ENCODE results near the gene XKR3.
"Not testable (repeated sequence)": the region's sequence is repeated elsewhere in the genome, so short reads cannot be mapped to it uniquely, and the experiment has no call there.

The XKR3 gene

GRCh38 chr22:16824716-16825687 is at the start of gene XKR3:
TSS of gene XKR3 (minus strand) at chr22:16825411. CDS start at chr22:16808073, 17,338 bp downstream.
- DNase-seq: no peak

- not testable (repeated sequence) for DNase-seq
Observed at GRCh38 chr22:16869640-16870039, 44.4 kb upstream of the XKR3 start.

- no peak for DNase-seq
Observed at GRCh38 chr22:16866167-16866566, 41.0 kb upstream of the XKR3 start.

- DNase-seq: not testable (repeated sequence)
Observed at GRCh38 chr22:16856851-16857250, 31.6 kb upstream of the XKR3 start.

GRCh38 chr22:16854631-16855030 is 29.4 kb upstream of the XKR3 start:
- DNase-seq: no peak

GRCh38 chr22:16851268-16851996 is 26.2 kb upstream of the XKR3 start:
- DNase-seq: not testable (repeated sequence)

DNA sequence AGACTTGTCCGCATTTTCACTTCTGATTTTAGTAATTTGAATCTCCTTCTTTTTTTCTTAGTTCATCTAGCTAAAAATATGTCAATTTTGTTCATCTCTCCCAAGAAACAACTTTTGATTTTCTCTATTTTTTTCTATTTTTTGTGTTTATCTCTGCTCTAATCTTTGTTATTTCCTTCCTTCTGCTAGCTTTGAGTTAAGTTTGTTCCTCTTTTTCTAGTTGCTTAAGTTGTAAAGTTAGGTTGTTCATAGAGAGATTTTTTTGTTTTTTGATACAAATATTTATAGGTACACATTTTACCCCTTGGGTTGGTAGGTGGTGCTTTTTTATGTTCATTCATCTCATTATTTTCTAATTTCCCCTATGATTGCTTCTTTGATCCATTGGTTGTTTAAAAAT is 22.1 kb upstream of the XKR3 start:
- DNase-seq: no peak

- no peak for DNase-seq
Observed at GRCh38 chr22:16845881-16846280, 20.7 kb upstream of the XKR3 start.

DNA sequence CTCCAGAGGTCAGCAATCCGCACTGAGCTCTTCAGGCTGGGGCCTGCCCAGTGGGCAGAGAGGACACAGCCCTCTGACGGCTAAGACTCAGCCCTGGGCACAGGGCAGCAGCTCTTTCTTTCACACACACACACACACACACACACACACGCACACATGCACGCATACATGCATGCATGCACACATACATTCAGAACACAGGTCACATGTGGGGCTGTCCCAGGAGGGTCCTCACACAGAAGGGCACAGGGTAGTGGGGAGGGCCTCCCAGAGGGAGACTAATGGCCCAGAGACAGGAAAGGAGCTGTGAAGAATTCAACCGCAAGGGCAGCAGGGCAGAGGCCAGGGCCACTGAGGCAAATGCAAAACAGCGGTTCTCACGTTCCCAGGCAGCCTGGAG is 20.3 kb upstream of the XKR3 start:
- no peak for DNase-seq

- no peak for DNase-seq
Observed at GRCh38 chr22:16844529-16844928, 19.3 kb upstream of the XKR3 start.

DNA sequence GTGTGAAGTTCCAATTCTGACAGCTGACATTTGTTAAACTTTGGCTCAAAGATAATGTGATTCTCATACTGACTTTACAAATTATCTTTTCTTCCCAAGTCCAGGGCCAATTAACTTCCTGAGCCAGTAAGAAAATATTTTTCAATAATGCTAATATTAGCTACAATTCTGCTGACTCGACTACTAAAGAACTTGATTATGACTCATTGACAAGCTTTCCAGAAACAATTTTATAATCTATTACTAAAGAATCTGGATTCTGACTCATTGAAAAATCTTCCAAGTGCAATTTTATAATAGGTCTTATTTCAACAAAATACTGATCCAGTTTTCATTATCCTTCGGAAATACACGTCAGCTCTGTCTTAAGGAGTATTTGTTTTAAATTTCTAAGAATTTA is 12.9 kb upstream of the XKR3 start:
- DNase-seq: no peak

- DNase-seq: no peak
Observed at GRCh38 chr22:16834971-16835370, 9.8 kb upstream of the XKR3 start.

DNA sequence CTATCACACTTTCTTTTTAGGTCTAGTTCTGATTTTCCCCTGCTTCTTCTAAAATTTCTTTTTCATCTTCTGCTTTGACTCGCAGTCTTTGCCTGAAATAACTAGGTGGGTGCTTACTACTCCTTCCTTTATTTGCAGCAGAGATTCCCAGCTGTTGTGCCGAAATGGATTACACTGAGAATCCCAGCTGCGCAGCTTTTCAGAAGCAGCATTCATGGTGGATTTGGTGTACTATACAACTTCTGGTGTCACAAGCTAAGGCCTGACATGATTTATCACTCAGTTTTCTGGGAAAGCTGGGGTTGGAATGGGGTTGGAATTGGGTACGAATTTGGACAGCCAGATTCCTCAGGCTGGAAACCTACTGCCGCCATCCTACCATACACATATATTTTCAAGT is 6.0 kb upstream of the XKR3 start:
- DNase-seq: no peak

DNA sequence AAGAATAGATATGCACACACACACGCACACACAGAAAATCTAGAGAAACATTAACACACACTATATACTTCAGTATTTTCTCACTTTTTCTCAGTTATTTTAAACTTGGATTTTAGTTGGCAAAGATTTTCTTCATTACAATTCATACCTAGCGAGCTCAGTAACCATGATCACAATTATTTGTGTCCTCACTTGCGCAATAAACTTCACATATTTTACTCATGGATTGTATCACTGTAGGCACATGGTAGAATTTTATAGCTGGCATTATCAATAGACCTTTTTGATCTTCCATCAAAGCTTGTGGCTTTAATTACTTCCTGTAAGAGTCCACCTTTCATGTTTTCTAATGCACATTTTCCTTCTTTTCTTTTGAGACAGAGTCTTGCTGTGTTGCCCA is 4.8 kb upstream of the XKR3 start:
- DNase-seq: no peak

- no peak for DNase-seq
Observed at GRCh38 chr22:16828876-16829275, 3.7 kb upstream of the XKR3 start.

GRCh38 chr22:16827506-16827905 is 2.3 kb upstream of the XKR3 start:
- DNase-seq: no peak

GRCh38 chr22:16819249-16819648 is 6.0 kb downstream of the XKR3 start:
- DNase-seq: no peak

DNA sequence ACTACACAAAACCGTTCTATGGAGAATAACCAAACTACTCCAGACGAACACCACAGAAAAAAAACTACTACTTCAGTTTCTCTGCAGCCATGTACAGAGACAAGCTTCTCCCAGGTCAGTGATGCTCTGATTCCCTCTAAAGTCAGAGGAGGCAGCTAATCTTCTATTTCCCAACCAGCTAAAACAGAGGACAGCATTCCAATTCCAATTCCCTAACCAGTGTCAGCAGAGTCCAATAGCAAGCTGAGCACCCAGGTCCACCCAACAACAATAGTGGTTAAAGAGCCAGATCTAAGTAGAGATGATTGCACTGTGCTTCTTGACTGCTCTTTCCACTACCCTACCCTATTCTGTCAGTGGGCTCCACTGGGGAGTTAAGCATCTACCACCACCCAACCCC is 6.7 kb downstream of the XKR3 start:
- DNase-seq: no peak

- no peak for DNase-seq
Observed at GRCh38 chr22:16815073-16815472, 10.1 kb downstream of the XKR3 start.

DNA sequence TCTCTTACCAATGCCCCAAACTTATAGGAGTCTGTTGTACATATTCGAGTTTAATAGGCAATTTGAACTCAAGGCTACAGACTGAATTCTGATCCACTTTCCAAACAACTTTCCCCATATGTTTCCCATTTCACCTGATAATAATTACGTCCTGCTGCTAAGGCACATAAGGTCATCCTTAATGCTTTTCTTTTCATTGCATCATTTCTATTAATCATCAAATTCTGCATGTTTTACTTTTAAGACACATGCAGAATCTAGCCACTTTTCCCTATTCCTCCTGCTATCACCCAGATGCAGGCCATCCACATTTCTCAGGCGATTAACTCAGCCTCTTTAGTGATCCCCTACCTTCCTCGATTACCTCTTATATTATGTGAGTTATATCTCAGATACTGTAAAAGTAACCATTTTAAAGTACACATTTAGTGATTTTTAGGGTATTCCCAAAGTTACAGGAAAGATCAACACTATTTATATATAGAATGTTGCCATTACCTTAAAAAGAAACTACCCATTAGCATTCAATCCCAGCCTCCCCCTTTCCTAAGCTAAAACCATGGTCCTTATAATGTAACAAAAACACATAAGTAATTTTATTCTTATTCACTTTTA is 14.9 kb downstream of the XKR3 start:
- no peak for DNase-seq

DNA sequence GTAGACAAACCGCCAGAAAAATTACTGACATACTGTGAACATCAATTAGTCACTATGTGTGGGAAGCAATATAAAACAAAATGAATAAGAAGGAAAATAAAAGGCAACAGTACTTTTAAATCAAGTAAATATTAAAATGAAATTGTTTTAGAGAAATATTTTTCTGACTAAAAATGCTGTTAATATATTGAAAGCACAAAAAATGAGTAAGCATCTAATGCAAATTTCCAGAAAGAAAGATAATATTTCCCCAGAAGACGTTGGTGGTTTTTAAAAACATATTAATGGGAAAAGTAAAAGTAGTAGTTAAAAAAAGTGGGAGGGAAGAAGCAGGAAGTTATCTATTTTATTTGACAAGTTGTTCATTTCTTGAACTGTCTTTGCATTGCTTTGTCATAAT is 16.5 kb downstream of the XKR3 start:
- DNase-seq: no peak

DNA sequence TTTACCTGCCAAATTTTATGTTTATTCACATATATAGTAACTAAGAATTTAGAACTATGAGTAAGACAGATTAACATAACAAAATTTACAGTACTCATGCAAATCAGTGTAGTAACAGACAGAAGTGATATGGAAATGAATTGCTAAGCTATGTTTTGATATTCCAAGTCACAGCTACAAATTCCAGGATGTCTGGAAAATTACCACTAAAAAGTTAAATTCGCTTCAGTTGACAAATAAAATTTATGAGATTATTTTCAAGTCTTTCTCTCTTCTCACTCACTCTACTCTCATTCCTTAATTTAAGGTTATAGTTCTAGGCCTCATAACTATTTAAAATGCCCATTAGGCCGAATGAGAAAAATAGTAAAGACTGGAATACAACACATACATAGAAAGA is 18.1 kb downstream of the XKR3 start:
- no peak for DNase-seq

GRCh38 chr22:16806401-16806800 is 18.8 kb downstream of the XKR3 start:
- DNase-seq: no peak

- DNase-seq: no peak
Observed at GRCh38 chr22:16804882-16805281, 20.3 kb downstream of the XKR3 start.
